OCI-LY1 (cell line): ENCODE results near the gene ZFP1.

ENCODE experiments used
- EZH2 ChIP-seq: fragments of 200-600 bp; sonication (generic), shearing (Covaris generic); IDR thresholded peaks from 2 replicates; pipeline ENCODE4 v1.8.0; 2017; ENCODE audit warnings: borderline replicate concordance, mixed run types, mild to moderate bottlenecking, antibody characterized with exemption, low read length, moderate library complexity, mixed read lengths
- TF ChIP-seq, protein P1 (sequence below): fragments of 200-600 bp; sonication (generic), shearing (Covaris generic); IDR thresholded peaks from 2 replicates; pipeline ENCODE4 v1.5.1; 2017; ENCODE audit warnings: mild to moderate bottlenecking, antibody characterized with exemption, low read length, moderate library complexity, mixed read lengths

DNA sequence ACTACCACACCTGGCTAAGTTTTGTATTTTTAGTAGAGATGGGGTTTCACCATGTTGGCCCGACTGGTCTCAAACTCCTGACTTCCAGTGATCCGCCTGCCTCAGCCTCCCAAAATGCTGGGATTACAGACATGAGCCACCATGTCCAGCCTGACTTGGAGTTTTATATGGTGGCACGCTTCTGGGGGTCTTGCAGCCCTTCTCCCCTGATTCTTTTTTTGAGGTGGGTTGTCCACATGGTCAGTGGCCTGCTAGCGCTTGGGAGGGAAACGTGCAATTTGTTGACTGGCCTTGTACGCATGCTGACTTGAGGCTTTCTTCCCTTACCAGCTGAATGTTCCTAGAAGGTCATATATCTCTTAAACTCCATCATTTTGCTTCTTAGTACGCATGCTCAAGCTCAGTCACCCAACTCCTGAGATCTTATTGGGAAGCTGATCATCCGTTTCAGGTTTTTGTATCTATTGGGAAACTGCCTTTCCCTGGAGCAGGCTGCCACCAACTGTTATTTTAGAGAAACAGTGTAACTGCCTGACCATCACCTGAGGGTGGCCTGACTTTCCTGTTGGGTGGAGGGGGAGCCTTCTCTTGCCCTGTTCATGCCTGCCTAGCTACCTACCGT lies 18.1 kb upstream of the ZFP1 start:
- TF ChIP-seq, protein P1, sequence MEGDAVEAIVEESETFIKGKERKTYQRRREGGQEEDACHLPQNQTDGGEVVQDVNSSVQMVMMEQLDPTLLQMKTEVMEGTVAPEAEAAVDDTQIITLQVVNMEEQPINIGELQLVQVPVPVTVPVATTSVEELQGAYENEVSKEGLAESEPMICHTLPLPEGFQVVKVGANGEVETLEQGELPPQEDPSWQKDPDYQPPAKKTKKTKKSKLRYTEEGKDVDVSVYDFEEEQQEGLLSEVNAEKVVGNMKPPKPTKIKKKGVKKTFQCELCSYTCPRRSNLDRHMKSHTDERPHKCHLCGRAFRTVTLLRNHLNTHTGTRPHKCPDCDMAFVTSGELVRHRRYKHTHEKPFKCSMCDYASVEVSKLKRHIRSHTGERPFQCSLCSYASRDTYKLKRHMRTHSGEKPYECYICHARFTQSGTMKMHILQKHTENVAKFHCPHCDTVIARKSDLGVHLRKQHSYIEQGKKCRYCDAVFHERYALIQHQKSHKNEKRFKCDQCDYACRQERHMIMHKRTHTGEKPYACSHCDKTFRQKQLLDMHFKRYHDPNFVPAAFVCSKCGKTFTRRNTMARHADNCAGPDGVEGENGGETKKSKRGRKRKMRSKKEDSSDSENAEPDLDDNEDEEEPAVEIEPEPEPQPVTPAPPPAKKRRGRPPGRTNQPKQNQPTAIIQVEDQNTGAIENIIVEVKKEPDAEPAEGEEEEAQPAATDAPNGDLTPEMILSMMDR = no peak
- TF ChIP-seq EZH2 = no peak
